GM12872 (cell line): Measurements from ENCODE around the gene PKNOX2.

Experiments
- TF ChIP-seq, protein P1 (sequence below): IDR thresholded peaks from 3 replicates; pipeline ENCODE4 v1.5.1; 2011; ENCODE audit warnings: low read depth, mild to moderate bottlenecking, low read length, moderate library complexity; ENCODE audit not compliant: insufficient read depth

The PKNOX2 gene

DNA sequence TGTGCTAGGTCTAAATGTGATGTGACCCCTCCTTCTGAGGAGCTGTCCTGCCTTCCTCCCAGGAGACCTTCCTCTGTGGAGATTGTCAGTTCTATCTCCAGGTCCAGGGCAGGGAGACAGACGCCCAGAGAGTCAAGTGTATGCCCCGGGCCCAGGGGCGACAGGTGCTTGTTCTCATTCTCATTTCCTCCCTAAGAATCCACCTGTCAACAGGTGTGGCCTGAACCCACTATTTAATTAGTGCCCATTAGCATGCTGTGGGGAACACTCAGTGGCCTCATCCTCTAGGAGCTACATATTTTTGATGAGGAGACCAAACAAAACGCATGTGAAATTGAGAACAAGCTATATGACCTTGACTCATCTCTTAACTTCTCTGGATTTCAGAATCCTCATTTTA is 9.5 kb downstream of the PKNOX2 start:
- TF ChIP-seq, protein P1, sequence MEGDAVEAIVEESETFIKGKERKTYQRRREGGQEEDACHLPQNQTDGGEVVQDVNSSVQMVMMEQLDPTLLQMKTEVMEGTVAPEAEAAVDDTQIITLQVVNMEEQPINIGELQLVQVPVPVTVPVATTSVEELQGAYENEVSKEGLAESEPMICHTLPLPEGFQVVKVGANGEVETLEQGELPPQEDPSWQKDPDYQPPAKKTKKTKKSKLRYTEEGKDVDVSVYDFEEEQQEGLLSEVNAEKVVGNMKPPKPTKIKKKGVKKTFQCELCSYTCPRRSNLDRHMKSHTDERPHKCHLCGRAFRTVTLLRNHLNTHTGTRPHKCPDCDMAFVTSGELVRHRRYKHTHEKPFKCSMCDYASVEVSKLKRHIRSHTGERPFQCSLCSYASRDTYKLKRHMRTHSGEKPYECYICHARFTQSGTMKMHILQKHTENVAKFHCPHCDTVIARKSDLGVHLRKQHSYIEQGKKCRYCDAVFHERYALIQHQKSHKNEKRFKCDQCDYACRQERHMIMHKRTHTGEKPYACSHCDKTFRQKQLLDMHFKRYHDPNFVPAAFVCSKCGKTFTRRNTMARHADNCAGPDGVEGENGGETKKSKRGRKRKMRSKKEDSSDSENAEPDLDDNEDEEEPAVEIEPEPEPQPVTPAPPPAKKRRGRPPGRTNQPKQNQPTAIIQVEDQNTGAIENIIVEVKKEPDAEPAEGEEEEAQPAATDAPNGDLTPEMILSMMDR, result no peak

DNA sequence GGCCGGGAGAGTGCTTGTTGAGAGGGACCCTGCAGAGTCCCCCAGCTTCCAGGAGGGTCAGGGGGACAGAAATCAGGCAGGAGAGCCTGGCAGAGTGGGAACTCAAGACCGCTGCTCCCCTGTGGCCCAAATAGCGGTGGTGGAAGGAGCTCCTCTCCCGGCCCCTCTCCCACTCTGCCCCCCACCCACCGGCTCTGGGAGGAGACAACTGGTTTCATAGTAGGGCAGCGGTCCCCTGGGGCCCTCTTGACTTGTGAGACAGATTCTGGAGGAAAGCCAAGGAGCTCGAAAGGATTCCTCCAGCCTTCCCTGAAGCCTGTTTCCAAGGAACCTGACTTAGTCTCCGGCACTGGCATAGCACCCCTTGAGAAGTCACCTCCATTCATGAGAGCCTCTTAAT is 10.1 kb downstream of the PKNOX2 start:
- TF ChIP-seq, protein P1, result no peak

DNA sequence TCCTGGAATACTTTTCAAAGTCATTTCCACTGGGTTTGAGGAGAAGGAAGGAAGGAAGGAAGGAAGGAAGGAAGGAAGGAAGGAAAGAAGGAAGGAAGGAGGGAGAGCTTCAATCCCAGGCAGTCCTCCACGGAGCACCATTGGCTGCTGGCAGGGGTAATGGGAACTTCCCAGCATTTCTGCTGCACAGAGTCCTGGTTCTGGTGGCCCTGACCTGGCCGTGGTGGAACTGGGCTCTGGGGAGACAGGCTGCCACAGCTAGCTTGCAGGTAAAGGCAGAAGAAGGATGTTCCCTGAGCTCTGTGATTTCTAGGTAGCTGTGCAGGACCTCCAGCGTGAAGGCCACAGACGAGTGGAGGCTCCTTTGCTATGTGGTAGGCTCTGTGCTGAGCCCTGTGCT is 10.6 kb downstream of the PKNOX2 start:
- TF ChIP-seq, protein P1, result no peak

DNA sequence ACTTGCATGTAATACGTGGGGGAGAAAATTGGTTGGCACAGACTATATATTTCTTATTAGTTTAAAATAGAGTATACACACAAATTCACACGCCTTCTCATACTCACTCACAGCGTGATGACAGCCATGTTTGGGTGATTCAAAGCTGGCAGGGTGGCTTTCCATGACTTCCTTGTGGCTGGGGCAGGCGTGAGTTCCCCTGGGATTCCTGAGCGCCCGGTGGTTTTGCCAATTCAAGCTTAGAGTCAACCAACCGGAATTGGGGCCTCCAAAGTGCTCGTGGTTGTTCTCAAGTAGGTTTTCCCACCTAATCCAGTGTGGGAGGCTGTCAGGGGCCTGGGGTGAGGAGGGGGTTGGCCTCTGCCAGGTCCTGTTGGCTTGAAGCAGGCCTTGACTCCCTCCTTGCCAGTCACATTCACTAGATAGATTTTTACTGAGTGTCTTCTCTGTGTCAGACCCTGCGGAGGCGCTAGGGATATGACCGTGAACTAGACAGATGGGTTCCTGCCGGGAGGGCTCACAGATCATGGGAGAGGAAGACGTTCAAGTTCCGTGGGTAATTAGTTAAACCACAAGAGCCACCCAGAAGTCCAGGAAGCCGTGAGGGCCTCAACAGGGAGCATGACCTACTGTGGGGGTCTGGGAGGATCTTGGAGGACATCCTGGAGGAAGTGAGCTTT is 11.5 kb downstream of the PKNOX2 start:
- TF ChIP-seq, protein P1, result no peak

DNA sequence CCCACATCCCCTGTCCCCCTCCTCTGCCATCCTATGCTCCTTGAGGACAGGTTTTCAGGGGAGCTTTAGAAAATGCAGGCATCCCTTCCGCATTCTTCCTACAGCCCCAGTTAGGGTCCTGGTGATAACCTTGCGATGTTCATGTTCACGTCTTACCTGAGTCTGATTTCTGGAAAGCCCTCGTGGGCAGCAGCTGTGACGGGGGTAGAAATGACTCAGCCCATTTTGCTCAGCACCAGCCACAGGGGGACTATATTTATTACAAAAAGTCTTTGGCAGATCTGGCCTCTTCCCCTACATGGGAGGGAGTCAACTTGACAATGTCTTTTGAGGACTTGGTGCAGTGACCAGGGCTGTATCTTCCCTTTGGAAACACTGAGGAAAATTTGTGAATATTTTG is 12.3 kb downstream of the PKNOX2 start:
- TF ChIP-seq, protein P1, result no peak

DNA sequence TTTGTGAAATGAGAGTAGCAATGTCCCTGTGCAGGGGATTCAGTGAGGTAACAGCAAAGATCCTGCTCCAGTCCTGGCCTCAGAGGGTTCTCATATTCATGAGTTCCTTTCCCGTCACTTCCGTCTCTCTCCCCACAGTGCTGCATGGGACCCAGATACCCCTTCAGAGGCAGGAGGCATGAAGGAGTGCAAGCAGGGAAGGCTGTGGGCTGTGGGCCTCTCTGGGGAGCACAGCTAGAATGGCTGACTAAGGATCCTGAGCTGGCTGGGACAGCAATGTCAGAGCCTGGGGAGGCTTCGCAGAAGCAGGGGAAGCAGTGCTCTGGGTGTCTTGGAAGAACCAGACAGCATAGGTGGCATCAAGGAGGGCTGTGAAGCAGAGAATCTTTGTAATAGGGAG is 13.0 kb downstream of the PKNOX2 start:
- TF ChIP-seq, protein P1, result no peak

DNA sequence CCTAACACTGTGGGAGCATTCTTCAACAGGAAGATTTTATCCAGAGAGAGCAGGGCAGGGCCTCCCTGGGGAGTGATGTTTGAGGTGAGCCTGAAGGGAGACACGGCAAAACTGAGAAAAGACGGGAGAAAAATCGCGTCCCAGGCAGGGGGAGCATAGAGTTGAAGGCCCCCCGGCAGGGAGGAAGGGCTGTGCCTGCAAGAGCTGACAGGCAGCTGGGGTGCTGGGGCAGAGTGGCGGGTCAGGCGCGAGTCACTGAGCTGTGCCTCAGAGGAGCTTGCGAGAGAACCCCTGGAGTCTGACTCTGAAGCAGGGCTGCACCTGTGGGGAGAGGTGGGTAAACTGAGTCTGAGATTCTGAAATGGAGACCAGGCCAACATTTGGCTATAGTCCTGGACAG is 14.8 kb downstream of the PKNOX2 start:
- TF ChIP-seq, protein P1, result no peak
